Measurements from ENCODE around the gene SRGAP3.

Gene SRGAP3

DNA sequence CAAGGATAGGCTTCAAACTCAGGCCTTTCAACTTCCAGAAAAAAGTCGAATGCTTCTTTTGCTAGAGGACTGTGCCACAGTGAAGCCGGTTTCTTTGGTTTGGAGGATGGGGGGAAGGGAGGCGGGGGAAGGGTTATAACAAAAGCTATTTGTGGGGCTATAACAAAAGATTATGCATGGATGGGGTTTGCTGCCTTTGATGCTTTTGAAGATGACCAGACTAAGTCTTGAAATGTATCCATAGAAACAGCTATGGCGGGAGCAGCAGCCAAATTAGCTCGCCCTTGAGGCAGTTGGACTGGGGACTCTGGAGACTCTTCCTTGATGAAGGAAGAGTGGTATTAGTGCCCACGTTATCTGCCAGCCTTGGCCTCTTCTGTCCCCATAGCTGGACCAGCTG, 47.5 kb downstream of the SRGAP3 start:
- DNase-seq (ENCODE audit: low spot score) = peak; percentile 73

DNA sequence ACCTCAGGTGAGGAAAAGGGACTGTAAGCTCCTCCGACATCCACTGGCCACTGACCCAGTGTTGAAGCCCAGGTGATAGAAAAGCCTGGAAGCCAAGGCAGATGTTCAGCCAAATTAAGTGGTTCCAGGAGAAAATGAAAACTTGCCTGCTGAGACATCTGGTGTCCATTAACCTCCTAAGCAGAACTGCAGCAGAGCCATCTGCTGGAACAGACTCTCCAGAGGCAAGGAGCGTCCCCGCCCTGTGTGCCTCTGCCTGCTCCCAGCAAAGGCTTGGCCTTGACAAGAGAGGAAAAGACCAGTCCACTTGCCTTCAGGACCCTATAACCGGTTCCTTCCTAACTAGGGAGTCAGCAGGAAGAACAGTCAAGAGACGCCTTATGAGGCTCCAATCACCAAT, 48.2 kb downstream of the SRGAP3 start:
- no peak for DNase-seq (ENCODE audit: low spot score)

DNA sequence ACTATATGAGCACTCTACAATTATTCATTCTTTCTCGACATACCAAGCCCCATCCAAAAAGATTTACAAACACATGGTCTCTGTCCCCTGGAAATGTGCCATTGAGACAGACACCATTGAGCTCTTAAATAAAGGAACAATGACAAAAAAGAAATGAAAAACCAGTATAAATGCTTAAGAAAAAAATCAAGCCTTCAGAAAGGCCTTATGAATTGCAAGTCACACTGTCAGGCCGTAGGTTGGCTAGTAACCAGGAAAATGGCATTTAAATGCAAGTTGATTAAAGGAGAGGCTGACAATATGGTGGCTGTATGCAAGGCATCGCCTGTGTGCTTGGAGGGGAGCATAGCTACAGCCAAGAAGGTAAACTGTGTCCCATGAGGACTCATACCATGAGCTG, 49.7 kb downstream of the SRGAP3 start:
- DNase-seq (ENCODE audit: low spot score) = no peak

DNA sequence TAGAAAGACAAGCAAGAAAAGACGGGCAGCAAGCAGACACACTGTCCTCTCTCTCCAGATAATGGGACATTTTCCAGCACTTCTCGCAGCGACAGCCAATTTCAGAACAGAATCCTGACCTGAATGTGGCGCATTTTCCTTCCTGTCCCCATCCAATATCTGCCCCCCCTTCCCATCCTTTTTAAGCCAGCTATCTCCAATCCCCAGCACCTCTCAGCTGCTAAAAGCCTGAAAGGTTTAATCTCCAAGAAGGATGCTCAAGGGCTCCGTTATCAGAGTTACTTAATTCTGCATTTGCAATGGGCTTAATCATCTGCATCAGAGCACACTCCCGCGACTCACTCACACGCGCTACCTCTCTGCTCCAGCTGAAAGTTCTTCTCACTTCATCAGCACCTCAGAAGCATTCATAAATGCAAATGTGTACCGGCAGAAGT, 50.5 kb downstream of the SRGAP3 start:
- peak; percentile 79 for DNase-seq (ENCODE audit: low spot score)

GRCh38 chr3:9198261-9198660, 51.2 kb downstream of the SRGAP3 start:
- DNase-seq (ENCODE audit: low spot score) = no peak

GRCh38 chr3:9196020-9196419, 53.4 kb downstream of the SRGAP3 start:
- DNase-seq (ENCODE audit: low spot score) = no peak

- DNase-seq (ENCODE audit: low spot score) = no peak
Measured at GRCh38 chr3:9195390-9195789, 54.1 kb downstream of the SRGAP3 start.

GRCh38 chr3:9194509-9195184, 54.8 kb downstream of the SRGAP3 start:
- no peak for DNase-seq (ENCODE audit: low spot score)

DNA sequence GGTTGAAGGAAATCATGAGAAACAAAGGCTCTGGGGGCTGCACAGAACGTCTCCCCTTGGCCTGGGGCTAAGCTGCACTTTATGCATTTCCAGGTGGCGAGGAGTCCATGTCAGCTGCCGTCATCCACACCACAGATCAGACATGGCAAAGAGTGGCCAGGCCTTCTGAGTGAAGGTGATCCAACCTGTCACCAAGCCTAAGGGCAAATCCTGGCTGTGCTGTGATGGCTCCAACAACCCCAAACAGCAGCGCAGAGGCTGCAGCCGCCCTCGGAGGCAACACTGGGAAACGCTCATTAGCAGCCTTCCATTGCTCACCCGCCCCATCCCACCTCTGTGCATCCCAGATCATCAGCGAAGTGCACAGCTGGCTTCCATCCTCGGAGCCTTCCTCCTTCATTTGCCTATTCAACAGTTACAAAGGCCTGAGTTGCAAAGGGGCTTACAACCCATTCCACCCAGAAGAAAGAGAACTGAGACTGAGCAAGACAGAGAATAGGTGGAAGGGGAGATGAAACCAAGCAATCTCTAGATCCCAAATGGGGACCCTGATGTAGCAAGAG, 55.7 kb downstream of the SRGAP3 start:
- no peak for DNase-seq (ENCODE audit: low spot score)

DNA sequence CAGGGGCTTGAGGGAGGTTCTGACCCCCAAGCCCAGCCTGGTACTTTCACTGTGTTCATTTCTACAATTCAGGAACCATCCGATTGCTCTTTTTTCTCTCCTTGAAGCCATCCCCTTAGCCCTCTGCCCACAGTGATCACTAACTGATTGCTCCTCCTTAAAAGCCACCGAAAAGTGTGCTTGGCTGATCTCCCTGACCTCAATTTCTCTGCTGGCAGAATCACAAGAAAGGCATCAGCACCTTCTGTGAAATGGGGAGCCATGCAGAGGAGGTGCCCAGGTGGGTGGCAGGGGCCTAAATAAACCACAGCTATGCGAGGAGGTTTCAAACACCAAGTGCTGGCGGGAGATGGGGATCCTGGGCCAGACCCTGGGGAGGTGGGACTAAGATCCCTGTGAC, 56.2 kb downstream of the SRGAP3 start:
- no peak for DNase-seq (ENCODE audit: low spot score)

- no peak for DNase-seq (ENCODE audit: low spot score)
Measured at GRCh38 chr3:9192248-9193025, 57.0 kb downstream of the SRGAP3 start.

DNA sequence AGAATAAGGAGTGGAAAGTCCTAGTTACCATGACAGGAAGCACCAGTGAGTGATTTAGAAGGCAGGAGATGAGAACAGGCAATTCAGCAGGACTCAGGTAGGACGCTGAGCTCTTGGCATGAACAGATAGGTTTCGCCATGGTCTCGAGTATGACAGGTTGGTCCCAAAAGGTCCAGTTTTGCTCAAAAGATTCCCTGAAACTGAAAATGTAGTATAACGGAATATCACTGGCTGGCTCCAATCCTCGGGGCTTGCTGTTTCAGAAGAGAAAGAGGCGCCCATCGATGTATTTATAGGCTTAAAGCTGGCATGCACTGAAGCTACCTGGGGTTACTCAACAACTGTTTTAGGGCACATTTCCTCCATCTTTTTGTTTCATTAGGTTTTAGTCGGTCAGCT, 59.2 kb downstream of the SRGAP3 start:
- no peak for DNase-seq (ENCODE audit: low spot score)

DNA sequence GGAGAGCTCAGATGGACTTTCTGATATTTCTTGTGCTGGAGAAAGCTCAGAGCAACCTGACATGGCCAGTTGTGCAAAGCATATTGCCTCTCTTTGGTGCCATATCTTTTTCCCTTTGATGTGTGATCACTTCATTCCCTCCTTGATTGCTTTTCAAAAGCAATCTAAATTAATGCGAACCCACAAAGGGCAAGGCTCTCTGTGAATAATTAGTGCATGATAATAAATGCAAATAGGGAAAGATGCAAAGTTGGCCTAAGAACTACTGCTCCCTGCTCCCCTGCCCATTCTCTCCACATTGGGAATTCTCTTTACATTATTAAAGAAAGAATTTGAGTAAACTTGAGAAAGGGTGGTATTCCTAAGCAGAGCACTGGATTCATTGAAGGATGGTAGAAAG, 60.9 kb downstream of the SRGAP3 start:
- no peak for DNase-seq (ENCODE audit: low spot score)

GRCh38 chr3:9185701-9186100, 63.7 kb downstream of the SRGAP3 start:
- DNase-seq (ENCODE audit: low spot score) = no peak

DNA sequence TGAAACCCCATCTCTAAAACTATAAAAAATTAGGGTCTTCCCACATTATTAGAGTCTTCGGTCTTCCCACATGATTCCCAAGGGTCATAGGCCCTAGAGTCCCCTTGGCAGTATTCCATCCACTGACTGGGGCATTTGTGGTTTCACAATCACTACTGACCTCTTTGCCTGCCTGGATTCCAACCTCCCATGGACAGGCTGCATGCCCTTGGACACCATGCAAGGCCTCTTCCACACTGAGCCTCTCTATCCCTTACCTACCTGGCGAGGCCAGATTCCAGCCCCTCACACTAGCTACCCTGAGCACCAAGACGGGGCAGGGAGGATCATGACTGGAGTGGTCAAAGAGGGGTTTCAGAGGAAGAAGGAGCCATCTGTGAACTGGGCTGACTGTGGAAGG, 64.4 kb downstream of the SRGAP3 start:
- DNase-seq (ENCODE audit: low spot score) = no peak

DNA sequence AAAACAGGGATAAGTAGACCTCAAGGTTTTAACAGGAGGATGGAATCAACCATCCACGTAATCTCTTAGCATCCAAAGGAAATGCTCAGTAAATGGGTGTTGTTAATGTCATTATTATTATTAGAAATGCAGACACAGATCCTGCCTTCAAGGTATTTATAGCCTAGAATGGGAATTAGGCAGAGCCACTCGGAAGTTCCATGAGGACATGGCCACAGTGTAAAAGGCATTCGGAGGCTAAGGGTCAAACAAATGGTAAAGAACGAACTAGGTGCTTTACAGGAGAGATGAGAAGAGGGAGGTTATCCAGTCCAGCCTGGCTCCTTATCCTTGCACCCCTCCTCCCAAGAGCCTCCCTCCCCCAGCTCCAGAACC, 65.0 kb downstream of the SRGAP3 start:
- no peak for DNase-seq (ENCODE audit: low spot score)

GRCh38 chr3:9183811-9184460, 65.5 kb downstream of the SRGAP3 start:
- DNase-seq (ENCODE audit: low spot score) = peak; percentile 77

DNA sequence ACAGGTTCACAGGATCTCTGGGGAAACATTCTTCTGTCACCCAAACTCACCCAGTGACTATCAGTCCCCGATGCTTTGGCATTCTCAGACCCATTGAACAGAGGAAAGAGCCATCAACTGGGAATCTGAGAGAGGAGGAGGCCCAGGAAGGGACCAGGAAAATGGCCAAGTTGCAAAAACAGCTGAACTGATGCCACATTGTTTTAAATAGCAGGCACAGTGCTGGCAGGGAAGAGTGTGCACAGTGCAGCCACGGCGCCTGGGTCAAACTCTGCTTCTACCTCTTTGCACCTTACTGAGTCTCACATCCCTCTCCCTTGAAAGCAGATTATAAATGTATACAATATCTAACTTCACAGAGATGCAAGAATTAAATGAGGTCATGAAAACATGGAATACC, 66.4 kb downstream of the SRGAP3 start:
- DNase-seq (ENCODE audit: low spot score) = peak; percentile 83

- no peak for DNase-seq (ENCODE audit: low spot score)
Measured at GRCh38 chr3:9180764-9181117, 68.7 kb downstream of the SRGAP3 start.

DNA sequence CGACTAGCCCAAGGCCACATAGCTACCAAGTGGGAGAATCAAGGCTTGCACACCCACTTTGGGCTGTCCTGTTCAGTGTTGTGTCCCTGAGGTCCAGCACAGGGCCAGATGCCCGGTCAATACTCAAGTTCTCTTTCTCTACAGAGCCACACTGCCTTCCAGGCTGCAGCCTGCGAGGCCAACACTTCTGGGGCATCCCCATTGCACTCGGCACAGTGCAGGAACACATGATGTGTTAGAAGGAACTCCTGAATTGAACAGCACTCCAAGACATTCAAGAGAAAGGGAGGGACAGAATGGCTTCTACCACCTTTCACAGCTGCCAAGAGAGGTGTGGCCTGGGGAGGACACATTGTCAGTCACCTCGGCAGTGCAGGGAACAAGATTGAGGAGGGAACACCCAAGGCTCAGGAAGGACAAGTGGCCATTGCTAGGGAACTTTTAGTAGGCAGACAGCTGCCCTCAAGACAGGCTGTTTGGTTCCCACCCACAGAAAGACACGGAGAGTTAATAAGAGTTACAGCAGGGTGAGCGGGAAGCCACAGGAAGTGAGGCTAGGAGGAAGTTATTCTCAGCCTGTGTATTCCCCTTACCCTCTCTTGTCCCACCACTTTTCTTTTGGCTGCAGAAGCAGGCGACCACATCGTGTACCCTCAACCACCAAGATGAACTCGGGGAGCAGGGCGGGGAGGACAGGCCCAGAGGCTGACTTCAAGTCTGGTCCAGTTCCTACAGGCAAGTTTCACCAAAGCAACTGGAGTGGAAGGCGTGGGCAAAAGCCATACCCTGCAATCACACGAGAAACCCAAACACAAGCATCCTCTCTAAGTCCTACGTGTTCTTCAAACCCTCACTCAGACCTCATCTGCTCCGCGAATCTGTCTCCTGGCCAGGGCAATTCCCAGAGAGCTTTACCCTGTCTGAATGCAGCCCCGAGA, 69.4 kb downstream of the SRGAP3 start:
- no peak for DNase-seq (ENCODE audit: low spot score)

DNA sequence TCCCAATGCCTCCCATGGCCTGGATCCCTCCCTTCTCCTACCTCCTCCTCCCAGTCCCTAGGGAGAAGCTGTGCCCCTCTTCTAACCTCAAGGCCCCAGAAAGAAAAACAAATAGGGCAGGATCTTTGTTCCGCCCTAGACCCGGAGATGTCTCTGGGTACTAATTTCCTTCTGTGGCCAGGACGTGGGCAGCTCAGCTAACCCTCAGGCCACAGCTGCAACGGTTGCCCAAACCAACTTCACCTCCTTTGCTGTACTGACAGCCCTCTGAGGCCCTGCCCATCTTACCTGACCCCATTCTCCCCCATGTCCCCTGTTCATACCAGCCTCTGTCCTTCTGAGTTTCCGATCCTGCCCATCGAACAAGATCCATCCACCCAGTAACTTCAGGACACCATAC, 70.7 kb downstream of the SRGAP3 start:
- DNase-seq (ENCODE audit: low spot score) = no peak

DNA sequence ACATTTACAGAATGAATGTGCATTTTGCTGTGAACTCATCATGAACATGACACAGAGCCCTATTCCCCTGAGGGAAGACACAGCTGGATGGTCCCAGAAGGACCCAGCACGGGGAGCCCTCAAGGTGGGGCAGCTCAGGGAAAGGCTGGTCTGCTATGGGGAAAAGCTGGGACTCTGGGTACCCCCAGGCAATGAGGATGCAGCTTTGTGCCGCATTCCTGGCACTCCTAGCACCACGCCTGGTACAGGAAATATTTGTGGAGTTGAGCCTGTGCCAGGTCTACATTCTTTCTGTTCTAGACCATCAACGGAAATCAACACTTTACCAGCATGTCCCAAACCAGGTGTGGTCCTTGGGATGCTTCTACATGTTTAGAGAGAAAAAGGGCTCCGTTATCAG, 74.0 kb downstream of the SRGAP3 start:
- DNase-seq (ENCODE audit: low spot score) = no peak

Measured in globus pallidus (tissue), 1 donor.